Measurements from ENCODE around the gene TTLL13. TPM values are rescaled to one million over a fixed set of nuclear protein-coding genes. Genes with fewer than 3 reads are reported as not detected.

Gene TTLL13
- total RNA-seq, 4 donors from 2014 or later, result 0.63 TPM; not detected in 3

DNA sequence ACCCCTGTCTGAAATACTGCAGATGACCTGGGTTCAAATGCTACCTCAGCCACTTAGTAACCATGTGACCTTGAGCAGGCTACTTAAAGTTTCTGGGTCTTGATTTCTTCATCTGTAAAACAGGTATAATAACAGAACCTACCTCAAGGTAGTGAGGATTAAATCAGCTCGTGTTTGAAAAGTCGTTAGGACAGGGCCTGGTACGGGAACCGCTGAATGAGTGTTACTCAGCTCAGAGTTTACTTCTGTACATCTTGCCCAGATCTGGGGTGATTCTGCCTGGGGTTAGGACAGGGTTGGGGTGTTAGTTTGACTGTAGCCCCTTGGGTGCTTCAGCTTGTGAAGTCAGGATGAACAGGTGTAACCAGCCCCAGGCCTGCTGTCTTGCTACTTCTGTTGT, 46.4 kb upstream of the TTLL13 start:
- DNase-seq (ENCODE audit: low spot score in 2 of 2), result no peak
- intact Hi-C loops (cut with DNase I; ENCODE audit: low total_unique reads), result no loop called here
- TF ChIP-seq, protein P1, sequence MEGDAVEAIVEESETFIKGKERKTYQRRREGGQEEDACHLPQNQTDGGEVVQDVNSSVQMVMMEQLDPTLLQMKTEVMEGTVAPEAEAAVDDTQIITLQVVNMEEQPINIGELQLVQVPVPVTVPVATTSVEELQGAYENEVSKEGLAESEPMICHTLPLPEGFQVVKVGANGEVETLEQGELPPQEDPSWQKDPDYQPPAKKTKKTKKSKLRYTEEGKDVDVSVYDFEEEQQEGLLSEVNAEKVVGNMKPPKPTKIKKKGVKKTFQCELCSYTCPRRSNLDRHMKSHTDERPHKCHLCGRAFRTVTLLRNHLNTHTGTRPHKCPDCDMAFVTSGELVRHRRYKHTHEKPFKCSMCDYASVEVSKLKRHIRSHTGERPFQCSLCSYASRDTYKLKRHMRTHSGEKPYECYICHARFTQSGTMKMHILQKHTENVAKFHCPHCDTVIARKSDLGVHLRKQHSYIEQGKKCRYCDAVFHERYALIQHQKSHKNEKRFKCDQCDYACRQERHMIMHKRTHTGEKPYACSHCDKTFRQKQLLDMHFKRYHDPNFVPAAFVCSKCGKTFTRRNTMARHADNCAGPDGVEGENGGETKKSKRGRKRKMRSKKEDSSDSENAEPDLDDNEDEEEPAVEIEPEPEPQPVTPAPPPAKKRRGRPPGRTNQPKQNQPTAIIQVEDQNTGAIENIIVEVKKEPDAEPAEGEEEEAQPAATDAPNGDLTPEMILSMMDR (IDR thresholded peaks at IDR 0.05), result no peak
- TF ChIP-seq POLR2A (IDR thresholded peaks at IDR 0.05), result no peak
- 67 to 73% methylated on average over 4 of the region's 4 CpGs for WGBS, 2 donors
- H3K4me3 ChIP-seq (ENCODE audit: low read depth, poor library complexity, severe bottlenecking), result no peak overlapping the region

DNA sequence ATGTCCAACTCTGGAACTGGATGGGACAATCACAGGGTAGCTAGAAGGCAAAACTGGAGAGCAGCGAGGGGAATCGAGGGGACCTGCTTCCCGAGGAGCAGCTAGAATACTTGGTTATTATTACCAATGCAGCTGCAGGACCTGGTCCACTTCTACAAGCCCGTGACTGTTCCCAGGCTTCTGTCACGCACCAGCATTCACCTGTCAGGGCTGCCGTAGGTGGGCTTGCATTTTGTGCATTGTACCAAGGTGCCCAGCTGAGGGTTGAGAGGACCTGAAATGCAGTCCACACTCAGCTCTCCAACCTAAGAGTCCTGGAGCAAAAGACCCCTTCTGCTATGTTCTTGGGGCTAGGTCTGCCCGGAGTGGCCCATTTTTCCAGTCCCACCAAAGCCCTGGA, 45.9 kb upstream of the TTLL13 start:
- WGBS, 2 donors, result 89% methylated on average over 7 of the region's 7 CpGs
- TF ChIP-seq, protein P1 (IDR thresholded peaks at IDR 0.05), result no peak
- no peak for TF ChIP-seq POLR2A (IDR thresholded peaks at IDR 0.05)
- no peak for DNase-seq (ENCODE audit: low spot score in 2 of 2)
- no peak overlapping the region for H3K4me3 ChIP-seq (ENCODE audit: low read depth, poor library complexity, severe bottlenecking)
- intact Hi-C loops (cut with DNase I; ENCODE audit: low total_unique reads), result no loop called here

GRCh38 chr15:90203922-90204321, 45.4 kb upstream of the TTLL13 start:
- 63 to 70% methylated on average over 7 of the region's 8 CpGs for WGBS, 2 donors
- intact Hi-C loops (cut with DNase I; ENCODE audit: low total_unique reads), result no loop called here
- H3K4me3 ChIP-seq (ENCODE audit: low read depth, poor library complexity, severe bottlenecking), result no peak overlapping the region
- TF ChIP-seq POLR2A (IDR thresholded peaks at IDR 0.05), result no peak
- TF ChIP-seq, protein P1 (IDR thresholded peaks at IDR 0.05), result no peak
- no peak for DNase-seq (ENCODE audit: low spot score in 2 of 2)

DNA sequence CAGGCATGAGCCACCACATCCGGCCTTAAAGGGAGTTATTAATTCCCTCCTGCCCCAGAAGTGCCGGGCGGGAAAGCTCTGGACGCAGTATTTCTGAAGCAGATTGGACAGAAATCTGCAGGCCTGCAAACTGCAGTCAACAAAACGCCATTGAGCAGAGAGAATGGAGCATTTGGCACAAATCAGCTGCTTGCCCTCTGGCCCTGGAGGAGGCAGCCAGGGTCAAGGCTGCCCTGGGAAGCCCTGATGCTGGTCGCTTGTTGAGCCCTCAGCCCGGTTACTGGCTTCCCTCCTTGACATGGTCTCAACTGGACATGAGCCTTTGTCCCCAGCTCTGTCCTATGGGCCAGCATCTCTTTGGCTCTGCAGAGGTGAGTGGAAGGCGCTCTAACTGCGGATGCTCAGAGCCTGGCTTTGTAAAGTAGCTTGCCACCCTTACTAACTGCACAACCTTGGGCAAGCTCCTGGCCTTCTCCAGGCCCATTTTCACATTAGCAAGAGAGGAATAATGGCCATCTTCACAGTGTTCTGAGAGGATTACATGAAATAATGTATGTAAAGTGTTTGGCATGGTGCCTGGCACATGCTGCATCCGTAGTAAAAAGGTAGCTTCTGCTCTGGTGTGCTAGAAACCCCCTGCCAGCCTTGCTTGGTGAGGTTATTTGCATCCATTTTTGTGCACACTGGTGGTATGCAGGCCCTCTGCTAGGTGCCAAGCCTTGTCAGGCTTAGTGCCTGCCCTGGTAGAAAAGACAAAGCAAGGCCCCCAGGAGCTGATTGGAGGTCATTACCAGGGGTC, 44.1 kb upstream of the TTLL13 start:
- no peak for DNase-seq (ENCODE audit: low spot score in 2 of 2)
- WGBS, 2 donors, result 80 to 82% methylated on average over 9 to 10 of the region's 10 CpGs

DNA sequence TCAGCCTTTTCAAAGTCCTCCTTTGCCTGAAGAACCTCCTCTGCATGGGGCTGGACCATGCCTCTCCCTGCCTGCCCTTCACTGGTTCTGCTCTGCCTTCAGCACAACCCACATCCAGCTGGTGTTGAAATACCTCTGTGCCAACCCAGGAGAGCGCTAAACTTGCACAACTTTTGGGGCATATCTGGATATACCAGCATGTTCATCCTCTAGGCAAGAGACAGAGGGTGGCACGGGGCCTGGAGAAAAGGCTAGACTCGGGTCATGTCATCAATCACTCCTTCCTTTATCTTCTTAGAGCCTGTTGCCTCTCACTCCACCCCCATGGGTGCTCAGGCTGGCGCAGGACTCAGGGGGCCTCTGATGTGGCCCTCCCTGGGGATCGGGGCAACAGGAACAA, 43.5 kb upstream of the TTLL13 start:
- TF ChIP-seq, protein P1 (IDR thresholded peaks at IDR 0.05), result no peak
- TF ChIP-seq POLR2A (IDR thresholded peaks at IDR 0.05), result no peak
- intact Hi-C loops (cut with DNase I; ENCODE audit: low total_unique reads), result no loop called here
- 60 to 61% methylated on average over 5 of the region's 5 CpGs for WGBS, 2 donors
- DNase-seq (ENCODE audit: low spot score in 2 of 2), result no peak
- no peak overlapping the region for H3K4me3 ChIP-seq (ENCODE audit: low read depth, poor library complexity, severe bottlenecking)

More for the DNA sequence above, 44.1 kb upstream of the TTLL13 start:
- H3K4me3 ChIP-seq (ENCODE audit: low read depth, poor library complexity, severe bottlenecking), result no peak overlapping the region
- TF ChIP-seq, protein P1 (IDR thresholded peaks at IDR 0.05), result no peak
- TF ChIP-seq POLR2A (IDR thresholded peaks at IDR 0.05), result no peak
- intact Hi-C loops (cut with DNase I; ENCODE audit: low total_unique reads), result no loop called here

DNA sequence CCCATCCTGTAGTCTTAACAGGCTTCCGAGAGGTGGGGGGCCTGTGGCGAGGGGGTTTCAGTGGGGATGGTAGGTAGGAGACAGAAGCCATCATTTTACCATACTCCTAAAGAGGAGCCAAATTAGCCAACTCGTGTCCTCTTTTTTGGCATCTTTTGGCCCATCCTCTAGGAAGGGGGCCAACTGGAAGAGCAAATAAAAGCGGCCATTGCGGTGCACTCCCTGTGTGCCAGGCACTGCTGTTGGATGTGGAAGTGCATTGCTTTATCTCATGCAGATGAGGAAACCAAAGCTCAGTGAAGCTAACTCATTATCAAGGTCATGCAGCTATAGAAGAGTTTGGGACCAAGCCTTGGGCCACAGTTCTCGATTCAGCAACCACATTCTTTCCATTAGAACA, 42.1 kb upstream of the TTLL13 start:
- TF ChIP-seq POLR2A (IDR thresholded peaks at IDR 0.05), result no peak
- TF ChIP-seq, protein P1 (IDR thresholded peaks at IDR 0.05), result no peak
- 80 to 82% methylated on average over 6 of the region's 6 CpGs for WGBS, 2 donors
- intact Hi-C loops (cut with DNase I; ENCODE audit: low total_unique reads), result no loop called here
- DNase-seq (ENCODE audit: low spot score in 2 of 2), result no peak
- no peak overlapping the region for H3K4me3 ChIP-seq (ENCODE audit: low read depth, poor library complexity, severe bottlenecking)

Measured in lower leg skin (tissue), 4 donors.